ENCODE measurements around the gene LRRC47. TPM values are rescaled to one million over a fixed set of nuclear protein-coding genes. Genes with fewer than 3 reads are reported as not detected.

The LRRC47 gene
- total RNA-seq, 4 donors from 2014 or later, result 19.0 to 44.7 (median 37.4) TPM

- H3K27me3 ChIP-seq, result no peaks in the 10 kb centered on the region
- TF ChIP-seq CTCF (IDR thresholded peaks at IDR 0.05) (no peak), POLR2A (IDR thresholded peaks at IDR 0.05) (no peak)
- H3K27ac ChIP-seq, result no peak overlapping the region
- H3K36me3 ChIP-seq, result no peaks in the 10 kb centered on the region
- intact Hi-C loops (cut with DNase I; ENCODE audit: low total_unique reads), result no loop called here
- H3K4me1 ChIP-seq, result no peaks in the 10 kb centered on the region
- DNase-seq, result no peak
- no peaks in the 10 kb centered on the region for H3K9me3 ChIP-seq
- H3K4me3 ChIP-seq, result no peak overlapping the region
These were observed 34.8 kb downstream of the LRRC47 start for GRCh38 chr1:3761296-3762010.

- Histone ChIP-seq H3K9me3 (no peaks in the 10 kb centered on the region), H3K4me3 (no peak overlapping the region), H3K27me3 (no peaks in the 10 kb centered on the region), H3K27ac (no peak overlapping the region), H3K36me3 (no peaks in the 10 kb centered on the region), H3K4me1 (no peaks in the 10 kb centered on the region)
- TF ChIP-seq CTCF (IDR thresholded peaks at IDR 0.05), result no peak
- no peak for TF ChIP-seq POLR2A (IDR thresholded peaks at IDR 0.05)
- DNase-seq, result no peak
- intact Hi-C loops (cut with DNase I; ENCODE audit: low total_unique reads), result no loop called here
These were observed 36.5 kb downstream of the LRRC47 start for GRCh38 chr1:3759796-3760195.

GRCh38 chr1:3759164-3759563 lies 37.1 kb downstream of the LRRC47 start:
- TF ChIP-seq CTCF (IDR thresholded peaks at IDR 0.05) (no peak), POLR2A (IDR thresholded peaks at IDR 0.05) (no peak)
- H3K36me3 ChIP-seq, result no peaks in the 10 kb centered on the region
- intact Hi-C loops (cut with DNase I; ENCODE audit: low total_unique reads), result no loop called here
- no peak for DNase-seq
- no peaks in the 10 kb centered on the region for H3K4me1 ChIP-seq
- H3K27me3 ChIP-seq, result no peaks in the 10 kb centered on the region
- no peak overlapping the region for H3K27ac ChIP-seq
- H3K9me3 ChIP-seq, result no peaks in the 10 kb centered on the region
- H3K4me3 ChIP-seq, result no peak overlapping the region

- TF ChIP-seq CTCF (IDR thresholded peaks at IDR 0.05), result no peak
- no peak for TF ChIP-seq POLR2A (IDR thresholded peaks at IDR 0.05)
- intact Hi-C loops (cut with DNase I; ENCODE audit: low total_unique reads), result no loop called here
- DNase-seq, result no peak
These were observed 39.9 kb downstream of the LRRC47 start for GRCh38 chr1:3756394-3756793.

GRCh38 chr1:3753656-3754454 lies 42.4 kb downstream of the LRRC47 start:
- Histone ChIP-seq H3K36me3 (no peaks in the 10 kb centered on the region), H3K4me1 (no peaks in the 10 kb centered on the region), H3K27ac (no peak overlapping the region), H3K27me3 (no peaks in the 10 kb centered on the region), H3K4me3 (no peak overlapping the region), H3K9me3 (no peaks in the 10 kb centered on the region)
- intact Hi-C loops (cut with DNase I; ENCODE audit: low total_unique reads), result no loop called here
- DNase-seq, result no peak
- TF ChIP-seq CTCF (IDR thresholded peaks at IDR 0.05) (no peak), POLR2A (IDR thresholded peaks at IDR 0.05) (no peak)

More at GRCh38 chr1:3756394-3756793, 39.9 kb downstream of the LRRC47 start:
- H3K27ac ChIP-seq, result no peak overlapping the region
- H3K27me3 ChIP-seq, result no peaks in the 10 kb centered on the region
- no peaks in the 10 kb centered on the region for H3K9me3 ChIP-seq
- H3K4me1 ChIP-seq, result no peaks in the 10 kb centered on the region
- H3K36me3 ChIP-seq, result no peaks in the 10 kb centered on the region
- H3K4me3 ChIP-seq, result no peak overlapping the region

All from uterus (tissue), 4 donors.